Neural crest cell (in vitro differentiated cells): ENCODE data around the gene CYP4A11. TPM values are rescaled to one million over a fixed set of nuclear protein-coding genes. Genes with fewer than 3 reads are reported as not detected.
"Not testable (repeated sequence)": the region's sequence is repeated elsewhere in the genome, so short reads cannot be mapped to it uniquely, and the experiment has no call there.

Experiments
- DNase-seq: peaks from one replicate; pipeline ENCODE4 v3.0.0; 2021; ENCODE audit warnings: low read depth, mixed read lengths, low spot score
- H3K27ac Mint-ChIP-seq: one replicate; pipeline ENCODE4 v1.8.0; 2021; ENCODE audit warnings: mild to moderate bottlenecking, mixed read lengths; ENCODE audit not compliant: unreplicated experiment
- H3K27me3 Mint-ChIP-seq: 2 replicates; pipeline ENCODE4 v1.8.0; 2021; ENCODE audit warnings: low read depth, mild to moderate bottlenecking, mixed read lengths
- H3K36me3 Mint-ChIP-seq: 2 replicates; pipeline ENCODE4 v1.8.0; 2021; ENCODE audit warnings: low read depth, mild to moderate bottlenecking, mixed read lengths
- H3K4me1 Mint-ChIP-seq: 2 replicates; pipeline ENCODE4 v1.8.0; 2021; ENCODE audit warnings: mixed read lengths
- H3K4me3 Mint-ChIP-seq: one replicate; pipeline ENCODE4 v1.8.0; 2021; ENCODE audit warnings: mild to moderate bottlenecking, mixed read lengths
- H3K9me3 Mint-ChIP-seq: 2 replicates; pipeline ENCODE4 v1.8.0; 2021; ENCODE audit warnings: mixed read lengths
- total RNA-seq: library from RNA; stranded (reverse); gene quantifications from 2 replicates; pipeline ENCODE4 v1.2.1, GENCODE V29; 2021
- TF ChIP-seq, protein P1 (sequence below): fragments of 200-600 bp; sonication (generic); conservative IDR thresholded peaks from 2 replicates; pipeline ENCODE4 v1.5.0; 2021; ENCODE audit warnings: antibody characterized with exemption, mild to moderate bottlenecking

Gene CYP4A11
- total RNA-seq, 1 donor from 2014 or later = not detected

DNA sequence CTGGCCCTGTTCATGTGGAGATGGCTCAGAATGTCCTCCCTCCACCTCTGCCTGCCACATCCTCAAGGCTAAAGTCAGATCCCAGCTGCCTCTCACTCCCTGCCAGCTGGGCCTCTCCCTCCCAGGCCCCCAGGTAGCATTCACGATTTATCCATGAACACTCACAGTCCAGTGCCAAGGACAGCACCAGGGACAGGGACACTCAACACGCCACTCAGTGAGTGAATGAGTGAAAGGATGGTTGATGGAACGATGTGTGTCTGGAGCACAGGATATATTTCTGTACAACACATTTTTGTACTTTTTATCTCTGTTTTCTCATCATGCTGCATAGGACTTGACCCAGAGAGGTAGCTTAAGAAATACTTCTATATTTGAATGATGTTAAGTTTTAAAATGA lies 10.1 kb downstream of the CYP4A11 start:
- peaks cover 17% of the 10 kb centered on the region for H3K27me3 Mint-ChIP-seq
- H3K4me1 Mint-ChIP-seq = no peaks in the 10 kb centered on the region
- H3K27ac Mint-ChIP-seq = no peak overlapping the region
- no peak overlapping the region for H3K4me3 Mint-ChIP-seq
- TF ChIP-seq, protein P1, sequence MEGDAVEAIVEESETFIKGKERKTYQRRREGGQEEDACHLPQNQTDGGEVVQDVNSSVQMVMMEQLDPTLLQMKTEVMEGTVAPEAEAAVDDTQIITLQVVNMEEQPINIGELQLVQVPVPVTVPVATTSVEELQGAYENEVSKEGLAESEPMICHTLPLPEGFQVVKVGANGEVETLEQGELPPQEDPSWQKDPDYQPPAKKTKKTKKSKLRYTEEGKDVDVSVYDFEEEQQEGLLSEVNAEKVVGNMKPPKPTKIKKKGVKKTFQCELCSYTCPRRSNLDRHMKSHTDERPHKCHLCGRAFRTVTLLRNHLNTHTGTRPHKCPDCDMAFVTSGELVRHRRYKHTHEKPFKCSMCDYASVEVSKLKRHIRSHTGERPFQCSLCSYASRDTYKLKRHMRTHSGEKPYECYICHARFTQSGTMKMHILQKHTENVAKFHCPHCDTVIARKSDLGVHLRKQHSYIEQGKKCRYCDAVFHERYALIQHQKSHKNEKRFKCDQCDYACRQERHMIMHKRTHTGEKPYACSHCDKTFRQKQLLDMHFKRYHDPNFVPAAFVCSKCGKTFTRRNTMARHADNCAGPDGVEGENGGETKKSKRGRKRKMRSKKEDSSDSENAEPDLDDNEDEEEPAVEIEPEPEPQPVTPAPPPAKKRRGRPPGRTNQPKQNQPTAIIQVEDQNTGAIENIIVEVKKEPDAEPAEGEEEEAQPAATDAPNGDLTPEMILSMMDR = no peak
- H3K36me3 Mint-ChIP-seq = no peaks in the 10 kb centered on the region
- no peak for DNase-seq
- no peaks in the 10 kb centered on the region for H3K9me3 Mint-ChIP-seq

DNA sequence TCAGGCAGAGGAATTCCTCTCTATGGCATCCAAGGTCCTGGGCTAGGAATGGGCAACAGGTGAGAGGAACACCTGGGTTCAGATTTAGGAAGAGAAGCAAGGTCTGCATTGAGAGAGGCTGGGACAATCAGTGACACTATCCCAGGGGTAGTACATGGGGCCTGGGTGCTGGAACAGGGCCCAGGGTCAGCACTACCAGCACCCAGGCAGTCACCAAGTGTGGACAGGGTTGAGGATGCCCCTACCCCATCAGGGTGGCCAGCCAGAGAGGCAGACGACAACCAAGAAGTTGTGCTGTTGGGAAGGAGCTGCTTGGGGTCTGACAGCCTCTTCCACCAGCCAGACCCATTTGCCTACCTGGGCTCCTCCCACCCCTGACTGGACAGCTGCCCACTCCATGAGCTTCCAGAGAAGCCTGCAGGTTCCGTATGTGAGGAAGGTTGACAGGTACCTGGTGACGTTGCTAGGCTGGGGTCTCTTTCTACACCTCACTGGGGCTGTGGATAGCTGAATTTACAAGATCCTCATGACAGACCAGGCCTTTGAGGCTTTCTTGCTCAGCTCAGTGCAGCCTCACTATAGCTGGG lies 13.9 kb downstream of the CYP4A11 start:
- peaks cover 3% of the 10 kb centered on the region for H3K9me3 Mint-ChIP-seq
- TF ChIP-seq, protein P1 = no peak
- H3K36me3 Mint-ChIP-seq = no peaks in the 10 kb centered on the region
- DNase-seq = no peak
- H3K27ac Mint-ChIP-seq = no peak overlapping the region
- no peak overlapping the region for H3K4me3 Mint-ChIP-seq
- H3K27me3 Mint-ChIP-seq = peaks cover 35% of the 10 kb centered on the region
- no peaks in the 10 kb centered on the region for H3K4me1 Mint-ChIP-seq

DNA sequence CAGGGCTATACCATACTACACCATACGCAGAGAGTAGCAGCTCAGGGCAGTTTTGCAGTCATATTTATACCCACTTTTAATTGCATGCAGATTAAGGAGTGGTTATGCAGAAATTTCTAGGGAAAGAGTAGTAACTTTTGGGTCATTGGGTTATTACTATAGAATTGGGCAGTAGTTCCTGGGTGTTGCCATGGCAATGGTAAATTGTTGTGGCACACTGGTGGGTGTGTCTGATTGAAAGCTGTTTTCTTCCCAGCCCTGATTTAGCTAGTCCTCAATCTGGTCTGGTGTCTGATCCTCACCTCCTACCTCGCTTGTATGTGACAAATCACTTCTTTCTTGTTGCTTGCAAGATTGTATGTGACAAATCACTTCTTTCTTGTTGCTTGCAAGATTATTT lies 30.5 kb downstream of the CYP4A11 start:
- DNase-seq = no peak
- H3K27me3 Mint-ChIP-seq = peaks cover 23% of the 10 kb centered on the region
- H3K27ac Mint-ChIP-seq = no peak overlapping the region
- H3K9me3 Mint-ChIP-seq = peaks cover 6% of the 10 kb centered on the region
- H3K36me3 Mint-ChIP-seq = peaks cover 3% of the 10 kb centered on the region
- TF ChIP-seq, protein P1 = no peak
- H3K4me3 Mint-ChIP-seq = no peak overlapping the region
- H3K4me1 Mint-ChIP-seq = no peaks in the 10 kb centered on the region

DNA sequence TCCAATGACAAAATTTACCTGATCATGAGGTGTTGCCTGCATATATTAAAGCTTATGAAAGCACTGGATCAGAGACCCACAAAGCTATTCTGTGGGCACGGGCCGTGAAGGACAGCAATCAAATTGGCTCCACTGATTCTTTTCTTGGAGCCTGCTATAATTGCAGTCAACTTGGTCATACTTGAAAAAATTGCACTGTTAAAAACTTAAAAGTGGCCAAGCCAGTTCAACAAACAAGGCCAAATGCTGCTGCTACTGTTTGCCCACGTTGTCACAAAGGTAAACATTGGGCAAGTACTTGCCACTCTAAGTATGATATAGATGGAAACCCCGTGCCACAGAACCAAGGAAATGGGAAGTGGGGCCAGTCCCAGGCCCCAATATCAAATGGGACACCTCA lies 37.8 kb downstream of the CYP4A11 start:
- no peaks in the 10 kb centered on the region for H3K4me1 Mint-ChIP-seq
- no peak for DNase-seq
- no peak overlapping the region for H3K4me3 Mint-ChIP-seq
- peaks cover 3% of the 10 kb centered on the region for H3K36me3 Mint-ChIP-seq
- H3K9me3 Mint-ChIP-seq = peaks cover 18% of the 10 kb centered on the region
- TF ChIP-seq, protein P1 = no peak
- no peak overlapping the region for H3K27ac Mint-ChIP-seq
- H3K27me3 Mint-ChIP-seq = peaks cover 29% of the 10 kb centered on the region

DNA sequence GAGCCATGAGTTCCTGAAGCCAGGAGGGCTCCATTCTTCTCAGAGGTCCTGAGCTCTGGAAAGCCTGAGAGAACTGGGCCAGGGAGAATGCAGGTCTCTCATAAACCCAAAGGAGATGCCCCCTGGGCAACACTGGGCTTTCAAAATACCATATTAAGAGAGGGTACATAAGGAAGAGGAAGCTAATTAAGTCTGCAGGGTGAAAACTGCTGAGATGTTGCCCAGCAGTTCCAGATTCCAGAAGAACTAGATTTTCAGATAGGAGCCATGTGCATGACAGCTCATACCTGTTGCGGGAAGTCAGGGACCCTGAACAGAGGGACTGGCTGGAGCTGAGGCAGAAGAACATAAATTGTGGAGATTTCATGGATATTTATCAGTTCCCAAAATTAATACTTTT lies 40.9 kb downstream of the CYP4A11 start:
- DNase-seq = no peak
- Mint-ChIP-seq H3K9me3 (peaks cover 13% of the 10 kb centered on the region), H3K36me3 (no peaks in the 10 kb centered on the region), H3K4me1 (no peaks in the 10 kb centered on the region), H3K4me3 (no peak overlapping the region), H3K27ac (no peak overlapping the region), H3K27me3 (peaks cover 32% of the 10 kb centered on the region)
- TF ChIP-seq, protein P1 = no peak

DNA sequence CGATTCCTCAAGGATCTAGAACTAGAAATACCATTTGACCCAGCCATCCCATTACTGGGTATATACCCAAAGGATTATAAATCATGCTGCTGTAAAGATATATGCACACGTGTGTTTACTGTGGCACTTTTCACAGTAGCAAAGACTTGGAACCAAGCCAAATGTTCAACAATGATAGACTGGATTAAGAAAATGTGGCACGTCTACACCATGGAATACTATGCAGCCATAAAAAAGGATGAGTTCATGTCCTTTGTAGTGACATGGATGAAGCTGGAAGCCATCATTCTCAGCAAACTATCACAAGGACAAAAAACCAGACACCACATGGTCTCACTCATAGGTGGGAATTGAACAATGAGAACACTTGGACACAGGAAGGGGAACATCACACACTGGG lies 59.6 kb downstream of the CYP4A11 start:
- peaks cover 15% of the 10 kb centered on the region for H3K27me3 Mint-ChIP-seq
- H3K9me3 Mint-ChIP-seq, H3K4me3 Mint-ChIP-seq, H3K27ac Mint-ChIP-seq, DNase-seq, H3K36me3 Mint-ChIP-seq, H3K4me1 Mint-ChIP-seq: not testable (repeated sequence)

Other genes starting within 250 kb of the CYP4A11 start
- 33.1 and 33.2 TPM in 2 replicates for gene EFCAB14, start 222.4 kb downstream of the CYP4A11 start, total RNA-seq
- gene CYP4B1, start 142.4 kb downstream of the CYP4A11 start, total RNA-seq = not detected in 2 replicates
- gene CYP4X1, start 82.2 kb upstream of the CYP4A11 start, total RNA-seq = 0.36 and 0.42 TPM in 2 replicates
- not detected in 2 replicates for gene CYP4Z1, start 125.8 kb upstream of the CYP4A11 start, total RNA-seq
- not detected in 2 replicates for gene CYP4A22, start 196.0 kb upstream of the CYP4A11 start, total RNA-seq
- not detected in 2 replicates for gene PDZK1IP1, start 248.6 kb upstream of the CYP4A11 start, total RNA-seq